Type B pancreatic cell (in vitro differentiated cells): ENCODE measurements around the gene BRSK1. TPM values are rescaled to one million over a fixed set of nuclear protein-coding genes. Genes with fewer than 3 reads are reported as not detected.
"Not testable (repeated sequence)": the region's sequence is repeated elsewhere in the genome, so short reads cannot be mapped to it uniquely, and the experiment has no call there.

ENCODE experiments used
- DNase-seq: peaks from one replicate; pipeline ENCODE4 v3.0.0; 2021; ENCODE audit warnings: mixed read lengths; ENCODE audit not compliant: unreplicated experiment; ENCODE audit errors: extremely low spot score
- H3K27ac Mint-ChIP-seq: 2 replicates; pipeline ENCODE4 v1.8.0; 2021; ENCODE audit warnings: mild to moderate bottlenecking, mixed read lengths
- H3K27me3 Mint-ChIP-seq: 2 replicates; pipeline ENCODE4 v1.8.0; 2021; ENCODE audit warnings: mixed read lengths
- H3K36me3 Mint-ChIP-seq: 2 replicates; pipeline ENCODE4 v1.8.0; 2021; ENCODE audit warnings: mixed read lengths
- H3K4me1 Mint-ChIP-seq: one replicate; pipeline ENCODE4 v1.8.0; 2021; ENCODE audit warnings: mixed read lengths; ENCODE audit not compliant: unreplicated experiment
- H3K4me3 Mint-ChIP-seq: 2 replicates; pipeline ENCODE4 v1.8.0; 2021; ENCODE audit warnings: mild to moderate bottlenecking, mixed read lengths
- H3K9me3 Mint-ChIP-seq: 2 replicates; pipeline ENCODE4 v1.8.0; 2021; ENCODE audit warnings: mixed read lengths
- CTCF ChIP-seq: fragments of 200-600 bp; sonication (generic); conservative IDR thresholded peaks from 2 replicates; pipeline ENCODE4 v1.5.0; 2021; ENCODE audit warnings: antibody characterized with exemption, mild to moderate bottlenecking
- total RNA-seq: library from RNA; stranded (reverse); gene quantifications from 2 replicates; pipeline ENCODE4 v1.2.1, GENCODE V29; 2021; ENCODE audit warnings: low replicate concordance

The BRSK1 gene
- total RNA-seq, 1 donor from 2014 or later: 32.3 TPM

DNA sequence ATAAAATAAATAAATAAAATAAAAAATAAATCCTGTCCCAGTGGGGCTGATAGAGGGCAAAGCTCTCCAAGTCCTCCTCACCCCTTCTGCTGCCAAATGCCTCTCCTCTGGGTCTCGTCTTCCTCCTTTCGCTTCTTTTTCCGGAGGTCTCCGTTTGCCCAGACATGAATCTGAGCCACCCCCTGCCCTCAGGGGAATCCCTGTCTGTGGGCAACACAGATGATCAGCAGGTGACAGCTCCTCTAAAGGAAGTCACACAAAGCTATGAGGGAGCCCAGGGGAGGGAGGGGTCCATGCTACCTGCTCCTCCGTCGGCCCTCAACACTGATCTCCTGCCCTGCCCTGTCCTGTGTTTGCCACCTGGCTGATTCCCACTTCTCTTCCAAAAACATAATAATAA lies 40.9 kb downstream of the BRSK1 start:
- TF ChIP-seq CTCF: no peak
- Mint-ChIP-seq H3K4me3 (no peak overlapping the region), H3K27ac (no peak overlapping the region), H3K36me3 (no peaks in the 10 kb centered on the region), H3K9me3 (no peaks in the 10 kb centered on the region), H3K27me3 (peaks cover 14% of the 10 kb centered on the region), H3K4me1 (no peaks in the 10 kb centered on the region)
- DNase-seq: no peak

DNA sequence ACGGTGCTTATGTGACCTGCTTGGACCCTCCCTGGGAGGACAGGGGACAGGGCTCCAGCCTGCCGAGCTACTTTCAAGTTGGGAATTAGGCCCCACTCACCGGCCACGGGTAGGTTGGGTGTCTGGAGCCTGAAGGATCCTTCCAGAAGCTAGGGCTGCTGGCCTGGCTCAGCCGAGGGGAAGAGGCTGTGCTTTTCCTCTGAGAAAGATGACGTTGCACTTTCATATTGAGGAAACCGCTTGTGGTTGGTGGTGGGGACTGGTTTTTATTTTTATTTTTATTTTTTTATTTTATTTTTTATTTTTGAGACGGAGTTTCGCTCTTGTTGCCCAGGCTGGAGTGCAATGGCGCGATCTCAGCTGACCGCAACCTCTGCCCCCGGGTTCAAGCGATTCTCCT lies 41.4 kb downstream of the BRSK1 start, which contains the start of gene TMEM150B:
TSS of gene TMEM150B (minus strand) at position 170 of the 400 bp plus-strand sequence. CDS start 4,305 bp downstream, outside the sequence.
- Mint-ChIP-seq H3K27ac (no peak within 1 kb of the TSS), H3K36me3 (no peaks in the 10 kb centered on the region), H3K27me3 (peaks cover 11% of the 10 kb centered on the region), H3K4me1 (no peaks in the 10 kb centered on the region), H3K4me3 (no peak within 1 kb of the TSS), H3K9me3 (no peaks in the 10 kb centered on the region)
- TF ChIP-seq CTCF: no peak
- DNase-seq: no peak

DNA sequence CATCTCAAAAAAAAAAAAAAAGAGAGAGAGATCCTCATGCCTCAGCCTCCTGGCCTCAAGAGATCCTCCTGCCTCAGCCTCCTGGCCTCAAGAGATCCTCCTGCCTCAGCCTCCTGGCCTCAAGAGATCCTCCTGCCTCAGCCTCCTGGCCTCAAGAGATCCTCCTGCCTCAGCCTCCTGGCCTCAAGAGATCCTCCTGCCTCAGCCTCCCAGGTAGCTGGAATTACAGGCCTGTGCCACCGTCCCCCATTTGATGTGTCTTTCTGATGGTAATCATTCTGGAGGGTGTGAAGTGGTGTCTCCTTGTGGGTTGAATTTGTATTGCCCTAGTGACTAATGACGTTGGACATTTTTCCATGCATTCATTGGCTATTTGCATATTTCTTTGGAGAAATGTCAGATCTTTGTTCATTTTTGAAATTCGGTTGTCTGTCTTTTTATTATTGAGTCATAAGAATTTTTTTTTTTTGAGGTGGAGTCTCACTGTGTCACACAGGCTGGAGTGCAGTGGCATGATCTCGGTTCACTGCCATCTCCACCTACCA lies 45.0 kb downstream of the BRSK1 start:
- not testable (repeated sequence) for H3K4me3 Mint-ChIP-seq, DNase-seq, H3K27me3 Mint-ChIP-seq, H3K4me1 Mint-ChIP-seq, H3K36me3 Mint-ChIP-seq, H3K27ac Mint-ChIP-seq, H3K9me3 Mint-ChIP-seq

GRCh38 chr19:55329791-55330190 lies 46.0 kb downstream of the BRSK1 start:
- not testable (repeated sequence) for H3K4me1 Mint-ChIP-seq, DNase-seq, H3K27me3 Mint-ChIP-seq, H3K36me3 Mint-ChIP-seq, H3K4me3 Mint-ChIP-seq, H3K27ac Mint-ChIP-seq, H3K9me3 Mint-ChIP-seq

- TF ChIP-seq CTCF: no peak
- H3K4me3 Mint-ChIP-seq: no peak overlapping the region
- H3K27me3 Mint-ChIP-seq: peaks cover 8% of the 10 kb centered on the region
- no peaks in the 10 kb centered on the region for H3K36me3 Mint-ChIP-seq
- DNase-seq: no peak
- peaks cover 5% of the 10 kb centered on the region for H3K4me1 Mint-ChIP-seq
- no peaks in the 10 kb centered on the region for H3K9me3 Mint-ChIP-seq
- peak overlapping the region; percentile 54 for H3K27ac Mint-ChIP-seq
These were observed 50.1 kb downstream of the BRSK1 start for GRCh38 chr19:55333870-55334269.

GRCh38 chr19:55336101-55336500 lies 52.3 kb downstream of the BRSK1 start:
- no peak for TF ChIP-seq CTCF
- Mint-ChIP-seq H3K27me3 (peaks cover 8% of the 10 kb centered on the region), H3K9me3 (no peaks in the 10 kb centered on the region), H3K4me3 (no peak overlapping the region), H3K27ac (no peak overlapping the region), H3K4me1 (peaks cover 10% of the 10 kb centered on the region), H3K36me3 (peaks cover 4% of the 10 kb centered on the region)
- no peak for DNase-seq
